ENCODE results near the gene LCE1F.

The LCE1F gene, protein sequence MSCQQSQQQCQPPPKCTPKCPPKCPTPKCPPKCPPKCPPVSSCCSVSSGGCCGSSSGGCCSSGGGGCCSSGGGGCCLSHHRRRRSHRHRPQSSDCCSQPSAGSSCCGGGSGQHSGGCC

DNA sequence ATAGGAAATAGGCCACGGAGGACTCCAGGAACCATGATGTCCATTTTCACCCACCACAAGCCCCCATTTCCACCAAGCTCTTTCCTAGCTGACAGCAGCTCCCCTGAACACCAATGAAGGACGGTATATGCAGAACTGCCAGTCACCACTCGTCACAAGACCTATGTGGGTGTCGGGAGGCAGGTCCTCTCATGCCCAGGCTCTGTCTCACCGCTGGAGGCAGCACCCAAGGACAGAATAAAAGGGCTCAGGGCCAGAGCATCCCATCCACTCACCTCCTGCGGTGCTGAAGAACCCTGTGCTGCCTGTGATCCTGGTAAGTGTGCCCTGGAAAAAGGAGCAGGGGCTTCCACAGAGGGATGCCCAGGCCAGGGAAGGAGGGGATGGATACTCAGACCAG is at the start of gene LCE1F:
Gene LCE1F (plus strand): TSS at position 266 of the 400 bp plus-strand sequence. CDS start 1,232 bp downstream, outside the sequence.
- no peak for DNase-seq (ENCODE audit: low spot score)

DNA sequence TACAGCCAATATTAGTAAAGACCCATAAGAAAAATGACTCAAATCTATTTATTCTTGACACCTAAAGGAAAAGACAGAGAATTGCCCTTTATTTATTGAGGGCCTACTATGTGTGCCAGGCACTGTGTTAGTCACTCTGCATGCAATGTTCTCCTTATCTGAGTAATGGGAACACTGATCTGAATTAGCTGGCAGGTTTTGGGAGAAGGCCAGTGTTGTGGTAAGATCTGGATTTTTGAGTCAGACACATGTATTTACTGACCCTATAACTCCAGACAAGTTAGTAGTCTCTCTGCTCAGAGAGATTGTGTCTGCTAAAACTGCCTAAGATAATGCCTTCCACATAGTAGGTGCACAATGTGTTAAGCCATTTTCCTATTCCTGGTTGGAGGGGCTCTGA is 49.7 kb upstream of the LCE1F start:
- DNase-seq (ENCODE audit: low spot score) = no peak

DNA sequence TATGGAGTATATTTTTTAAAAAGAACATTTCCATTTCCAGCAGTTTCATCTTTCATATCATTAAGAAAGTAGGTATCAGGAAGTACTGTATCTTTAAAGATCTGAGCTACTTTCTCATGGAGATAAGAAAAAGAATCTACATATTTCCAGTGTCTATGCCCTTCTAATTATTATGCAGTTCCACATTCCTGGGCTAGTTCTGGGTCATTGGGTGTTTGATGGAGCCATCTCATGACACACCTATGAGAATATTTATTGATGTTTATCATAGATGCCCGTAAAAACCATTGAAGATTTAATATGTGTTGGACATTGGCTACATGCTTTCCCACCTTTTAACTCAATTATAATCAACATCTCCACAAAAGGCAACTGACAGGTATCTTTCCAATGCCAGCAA is 46.0 kb upstream of the LCE1F start:
- no peak for DNase-seq (ENCODE audit: low spot score)

DNA sequence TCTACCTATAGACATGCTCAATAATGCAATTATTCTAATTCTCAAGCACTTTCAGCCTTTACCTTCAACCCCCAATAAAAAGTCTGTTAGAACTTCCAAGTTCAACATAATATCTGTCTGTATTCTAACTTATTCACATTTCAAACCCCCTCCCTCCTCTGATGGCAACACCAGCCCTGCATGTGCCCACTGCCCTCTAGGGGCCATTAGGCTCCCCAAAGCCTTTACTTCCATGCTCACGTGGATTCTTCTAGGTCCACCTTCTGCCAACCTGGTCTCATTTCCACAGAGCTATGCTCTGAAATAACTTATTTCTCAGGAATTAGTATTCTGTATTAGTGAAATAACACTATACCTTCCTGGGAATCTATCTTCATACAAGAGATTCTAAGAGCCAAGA is 39.3 kb upstream of the LCE1F start:
- no peak for DNase-seq (ENCODE audit: low spot score)

DNA sequence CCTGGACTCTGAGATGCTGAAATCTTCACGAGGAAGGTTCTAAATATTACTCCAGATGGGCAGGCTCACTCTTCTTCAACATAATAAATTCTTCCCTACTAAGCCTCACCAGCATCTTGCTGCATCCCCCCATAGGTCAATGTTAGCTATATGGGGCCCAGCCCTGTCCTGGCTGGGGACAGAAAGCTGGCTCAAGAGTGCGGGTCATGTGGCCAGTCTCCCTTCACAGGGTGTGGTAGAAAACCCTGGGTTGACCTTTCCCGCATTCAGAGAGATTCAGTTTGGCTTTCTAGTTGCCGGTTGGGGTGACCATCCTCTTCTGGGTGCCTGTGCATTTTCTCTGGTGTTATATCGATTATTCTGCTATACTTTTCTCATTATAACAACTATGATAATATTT is 36.9 kb upstream of the LCE1F start:
- DNase-seq (ENCODE audit: low spot score) = no peak

DNA sequence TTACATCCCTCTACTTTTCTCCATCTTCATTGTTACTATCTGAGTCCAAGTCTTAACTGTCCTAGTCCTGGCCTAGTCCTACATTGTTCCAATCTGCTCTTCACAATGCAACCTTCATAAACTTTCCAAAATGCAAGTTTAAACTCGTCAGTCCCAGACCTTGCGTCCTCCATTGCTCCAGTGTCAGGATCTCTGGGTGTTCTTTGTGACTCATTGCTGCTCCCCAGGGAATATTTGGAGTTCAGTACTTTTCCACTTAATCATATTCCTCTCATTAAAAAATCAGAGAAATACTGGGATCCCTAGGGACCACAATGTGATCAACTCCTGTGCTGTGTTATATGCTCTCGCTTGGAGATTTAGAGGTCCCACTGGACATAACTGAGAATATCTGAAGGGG is 35.1 kb upstream of the LCE1F start:
- no peak for DNase-seq (ENCODE audit: low spot score)

DNA sequence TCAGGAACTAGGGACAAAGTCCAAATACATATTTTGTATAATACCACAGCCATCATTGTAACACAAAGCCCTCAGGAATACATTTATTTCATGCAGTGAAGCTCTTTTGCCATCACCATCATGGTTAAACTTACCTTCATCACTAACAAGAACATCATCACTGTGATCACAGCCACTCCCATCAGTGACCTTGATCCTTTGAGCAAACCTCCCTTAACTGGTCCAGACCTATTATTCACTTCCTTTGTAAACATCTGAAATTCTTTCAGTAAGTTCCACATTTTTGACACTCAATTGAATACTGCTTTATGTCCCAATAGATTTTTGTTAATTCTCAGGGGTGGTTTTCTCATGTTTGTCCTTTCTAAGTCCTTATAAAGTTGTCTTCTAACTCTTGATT is 33.3 kb upstream of the LCE1F start:
- DNase-seq (ENCODE audit: low spot score) = no peak

DNA sequence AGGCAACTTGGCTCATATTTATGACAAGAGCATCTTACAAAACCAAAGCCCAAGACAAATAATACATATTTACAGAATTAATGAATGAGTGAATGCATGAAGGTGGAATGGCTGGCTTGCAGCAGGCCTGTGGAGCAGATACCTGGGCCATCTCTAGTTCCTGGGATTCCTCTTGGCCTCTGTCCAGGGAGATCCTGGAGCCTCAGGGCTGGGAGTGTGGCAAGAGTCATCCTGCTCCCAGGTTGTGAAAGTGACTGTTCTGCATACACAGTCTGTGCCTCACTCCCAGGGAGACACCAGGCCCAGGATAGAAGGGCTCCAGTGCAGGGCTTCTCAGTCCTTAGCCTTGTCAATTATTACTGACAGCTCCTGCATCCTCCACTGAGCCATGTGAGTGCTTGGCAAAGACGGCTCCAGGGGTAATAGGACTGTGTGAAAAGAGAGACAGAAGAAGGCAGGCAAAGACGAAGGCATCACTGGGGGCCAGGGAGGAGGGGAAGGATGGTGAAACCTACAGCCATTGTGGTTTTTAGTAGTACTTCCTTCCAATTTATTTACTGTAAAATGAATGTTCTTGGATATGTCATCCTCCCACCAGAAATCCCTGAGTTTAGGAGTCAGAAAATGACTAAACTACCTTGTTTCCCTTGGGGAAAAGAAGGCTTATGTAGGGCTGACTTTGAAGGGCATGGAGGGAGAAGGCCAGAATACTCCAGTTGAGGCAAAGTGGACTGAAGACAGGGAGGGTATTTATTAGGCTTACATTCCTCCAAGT is 31.4 kb upstream of the LCE1F start:
- DNase-seq (ENCODE audit: low spot score) = no peak

DNA sequence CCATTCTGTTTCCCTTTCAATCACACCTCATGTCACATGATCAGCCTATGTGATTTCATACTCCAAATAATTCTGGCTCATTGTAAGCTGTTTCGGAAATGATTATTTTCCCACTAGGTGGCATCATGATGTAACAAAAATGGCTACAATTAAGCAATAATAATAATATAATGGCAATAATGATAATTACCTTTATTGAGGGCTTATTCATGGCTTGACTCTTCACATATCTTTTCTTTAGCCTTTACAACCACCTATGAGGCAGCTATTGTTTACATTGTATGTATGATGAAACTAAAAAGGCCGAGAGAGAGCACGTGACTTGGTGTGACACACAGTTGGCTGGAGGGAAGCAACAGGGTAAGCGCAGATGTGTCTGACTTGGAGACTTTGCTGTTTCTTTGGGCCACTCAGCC is 29.6 kb upstream of the LCE1F start:
- DNase-seq (ENCODE audit: low spot score) = no peak

DNA sequence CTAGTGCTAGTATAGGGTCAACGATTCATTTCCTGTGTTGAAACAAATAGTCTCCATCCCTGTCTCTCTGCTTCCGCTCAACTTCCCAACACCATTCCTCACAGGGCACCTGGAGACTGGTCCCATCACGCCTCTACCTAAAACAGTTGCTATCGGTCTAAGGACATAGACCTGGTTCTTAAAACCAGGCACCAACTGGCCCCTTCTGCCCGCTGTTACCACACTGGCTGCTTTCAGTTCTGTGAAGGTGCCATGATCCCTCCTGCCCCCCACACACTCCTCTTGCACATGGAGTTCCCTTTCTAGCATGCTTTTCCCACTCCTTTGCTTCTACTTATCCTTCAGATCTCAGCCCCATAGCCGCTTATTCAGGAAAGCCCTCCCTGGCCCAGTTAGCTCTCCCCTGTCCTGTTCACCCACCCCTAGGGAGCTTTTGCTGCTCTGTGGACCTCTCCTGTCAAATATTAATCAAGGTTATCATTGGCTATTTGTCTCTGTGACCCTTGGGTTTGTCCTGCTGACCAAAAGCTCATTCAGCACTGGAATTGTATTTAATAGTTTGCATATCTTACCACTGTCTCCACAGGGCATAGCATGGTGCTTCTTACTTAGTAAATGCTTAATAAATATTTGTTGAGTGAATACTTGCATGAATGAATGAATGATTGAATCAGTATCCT is 29.0 kb upstream of the LCE1F start:
- no peak for DNase-seq (ENCODE audit: low spot score)

DNA sequence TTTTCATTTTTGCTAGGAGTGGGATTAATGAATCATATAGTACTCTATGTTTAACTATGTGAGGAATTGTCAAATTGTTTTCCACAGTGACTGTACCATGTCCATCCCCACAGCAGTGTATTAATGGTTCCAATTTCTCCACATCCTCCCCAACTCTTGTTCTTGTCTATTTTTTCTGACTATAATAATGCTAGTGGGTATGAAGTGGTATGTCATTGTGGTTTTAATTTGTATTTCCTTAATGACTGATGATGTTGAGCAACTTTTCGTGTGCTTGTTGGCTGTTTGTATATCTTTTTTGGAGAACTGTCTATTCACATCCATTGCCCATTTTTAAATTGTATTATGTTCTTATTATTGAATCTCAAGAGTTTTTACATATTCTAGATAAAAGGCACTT is 27.1 kb upstream of the LCE1F start:
- DNase-seq (ENCODE audit: low spot score) = no peak

DNA sequence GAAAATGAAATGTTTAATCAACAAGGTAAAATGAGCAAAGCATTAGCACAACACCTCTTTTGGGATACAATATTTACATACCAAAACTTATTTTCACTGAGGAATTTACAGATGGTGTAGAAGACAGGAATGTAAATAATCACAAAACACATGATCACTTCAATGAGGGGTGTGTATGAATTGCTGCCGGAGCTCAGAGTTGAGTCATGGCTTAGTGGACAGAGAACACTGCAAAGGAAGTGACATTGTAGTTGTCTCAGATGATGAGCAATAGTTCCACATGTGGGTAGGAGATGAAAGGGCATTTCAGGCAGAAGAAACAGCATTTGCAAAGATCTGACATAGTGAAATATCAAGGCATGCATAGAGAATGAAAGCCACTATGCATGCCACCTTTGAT is 22.7 kb upstream of the LCE1F start:
- DNase-seq (ENCODE audit: low spot score) = peak; percentile 64

DNA sequence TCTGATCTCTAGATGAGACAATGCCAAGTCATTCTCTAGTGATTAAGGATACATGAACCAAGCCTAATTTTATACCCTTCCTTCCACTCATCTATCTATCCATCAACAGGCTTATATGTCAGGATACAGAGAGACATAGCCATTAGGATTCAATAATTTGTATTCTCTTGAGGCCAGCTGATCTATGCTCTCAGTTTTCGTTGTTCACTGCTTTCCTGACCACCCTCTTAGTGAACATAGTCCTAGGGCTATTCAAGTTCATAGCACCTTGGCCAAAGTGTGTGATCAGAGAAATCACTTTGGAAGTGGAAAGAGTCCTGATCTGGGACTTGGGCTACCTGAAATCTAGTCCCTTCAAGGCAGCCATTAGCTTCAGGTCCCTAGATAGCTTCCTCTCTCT is 21.4 kb upstream of the LCE1F start:
- no peak for DNase-seq (ENCODE audit: low spot score)

DNA sequence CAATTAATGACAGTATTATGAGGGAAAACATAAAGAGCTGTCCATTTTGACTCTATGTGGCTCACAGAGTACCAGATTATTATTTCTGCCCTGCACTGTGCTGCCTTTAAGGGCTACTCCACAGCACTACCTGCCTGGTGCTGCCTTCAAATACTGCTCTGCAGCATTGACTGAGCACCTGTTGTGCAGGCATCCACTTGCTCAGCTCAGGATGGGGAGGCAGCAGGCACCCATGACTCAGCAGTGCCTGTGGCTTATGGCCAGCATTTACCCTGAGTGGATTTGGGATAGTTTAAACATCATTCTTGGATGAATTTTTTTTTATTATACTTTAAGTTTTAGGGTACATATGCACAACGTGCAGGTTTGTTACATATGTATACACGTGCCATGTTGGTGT is 18.1 kb upstream of the LCE1F start:
- no peak for DNase-seq (ENCODE audit: low spot score)

DNA sequence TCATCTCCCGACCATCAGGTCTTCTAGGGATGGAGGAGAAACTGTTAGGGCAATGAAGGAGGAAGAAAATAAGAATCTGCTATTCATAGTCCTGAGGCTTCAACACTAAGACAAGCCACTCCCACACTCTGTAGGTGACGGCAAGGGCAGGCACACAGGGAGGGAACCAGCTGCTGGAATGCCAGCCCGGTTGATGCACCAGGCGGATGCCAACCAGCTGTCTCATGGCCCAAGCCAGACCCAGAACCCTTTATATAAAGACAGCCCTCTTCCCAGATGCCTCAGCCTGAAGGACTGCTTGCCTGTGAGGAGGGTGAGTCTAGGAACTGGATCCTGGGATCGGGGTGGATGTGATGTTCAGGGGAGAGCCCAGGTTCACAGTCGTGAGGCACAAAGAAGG is 17.2 kb upstream of the LCE1F start, which contains the start of gene KPRP:
Gene KPRP (plus strand): TSS at position 279 of the 400 bp plus-strand sequence. CDS start 1,564 bp downstream, outside the sequence.
- DNase-seq (ENCODE audit: low spot score) = no peak

DNA sequence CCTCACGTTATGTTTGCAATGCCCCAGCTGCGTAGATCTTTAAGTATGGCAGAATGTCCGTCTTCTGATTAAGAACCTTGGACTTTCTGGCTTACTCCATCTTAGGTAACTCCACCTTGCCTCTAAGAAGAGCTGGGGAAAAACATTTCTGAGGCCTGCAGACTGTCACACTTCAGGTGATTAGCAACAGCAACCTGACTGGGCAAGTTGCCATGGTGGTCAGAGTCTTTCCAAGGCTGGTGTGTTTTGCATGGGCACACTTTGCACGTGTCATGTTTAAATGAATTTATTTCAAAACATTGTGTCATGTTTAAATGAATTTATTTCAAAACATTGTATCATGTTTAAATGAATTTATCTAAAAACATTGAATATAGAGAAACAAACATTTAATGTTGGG is 16.3 kb upstream of the LCE1F start:
- no peak for DNase-seq (ENCODE audit: low spot score)

DNA sequence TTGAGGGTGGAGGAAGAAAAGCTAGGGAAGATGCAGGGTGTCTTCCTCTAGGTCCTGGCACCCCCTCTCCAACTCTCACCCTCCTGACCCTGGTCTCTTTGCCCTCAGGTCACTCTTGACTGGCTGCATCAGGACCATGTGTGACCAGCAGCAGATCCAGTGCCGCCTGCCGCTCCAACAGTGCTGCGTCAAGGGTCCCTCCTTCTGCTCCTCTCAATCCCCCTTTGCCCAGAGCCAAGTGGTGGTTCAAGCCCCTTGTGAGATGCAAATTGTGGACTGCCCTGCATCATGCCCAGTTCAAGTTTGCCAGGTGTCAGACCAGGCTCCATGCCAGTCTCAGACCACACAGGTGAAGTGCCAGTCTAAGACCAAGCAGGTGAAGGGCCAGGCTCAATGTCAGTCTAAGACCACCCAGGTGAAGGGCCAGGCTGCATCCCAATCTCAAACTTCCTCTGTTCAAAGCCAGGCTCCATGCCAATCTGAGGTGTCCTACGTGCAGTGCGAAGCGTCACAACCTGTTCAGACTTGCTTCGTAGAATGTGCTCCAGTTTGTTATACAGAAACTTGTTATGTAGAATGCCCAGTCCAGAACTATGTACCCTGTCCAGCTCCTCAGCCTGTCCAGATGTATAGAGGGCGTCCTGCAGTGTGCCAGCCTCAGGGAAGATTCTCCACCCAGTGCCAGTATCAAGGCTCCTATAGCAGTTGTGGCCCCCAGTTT is 15.3 kb upstream of the LCE1F start:
- DNase-seq (ENCODE audit: low spot score) = no peak

DNA sequence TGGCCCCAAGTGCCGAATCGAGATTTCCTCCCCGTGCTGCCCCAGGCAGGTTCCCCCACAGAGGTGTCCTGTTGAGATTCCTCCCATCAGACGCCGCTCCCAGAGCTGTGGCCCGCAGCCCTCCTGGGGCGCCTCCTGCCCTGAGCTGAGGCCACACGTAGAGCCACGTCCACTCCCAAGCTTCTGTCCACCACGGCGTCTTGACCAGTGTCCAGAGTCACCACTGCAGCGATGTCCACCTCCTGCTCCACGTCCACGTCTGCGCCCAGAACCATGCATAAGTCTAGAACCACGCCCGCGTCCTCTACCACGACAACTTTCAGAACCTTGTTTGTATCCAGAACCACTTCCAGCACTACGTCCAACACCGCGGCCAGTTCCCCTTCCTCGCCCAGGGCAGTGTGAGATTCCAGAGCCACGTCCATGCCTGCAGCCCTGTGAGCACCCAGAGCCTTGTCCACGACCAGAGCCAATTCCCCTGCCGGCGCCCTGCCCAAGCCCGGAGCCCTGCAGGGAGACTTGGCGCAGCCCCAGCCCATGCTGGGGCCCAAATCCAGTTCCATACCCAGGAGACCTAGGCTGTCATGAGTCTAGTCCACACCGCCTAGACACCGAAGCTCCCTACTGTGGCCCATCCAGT is 14.3 kb upstream of the LCE1F start:
- no peak for DNase-seq (ENCODE audit: low spot score)

DNA sequence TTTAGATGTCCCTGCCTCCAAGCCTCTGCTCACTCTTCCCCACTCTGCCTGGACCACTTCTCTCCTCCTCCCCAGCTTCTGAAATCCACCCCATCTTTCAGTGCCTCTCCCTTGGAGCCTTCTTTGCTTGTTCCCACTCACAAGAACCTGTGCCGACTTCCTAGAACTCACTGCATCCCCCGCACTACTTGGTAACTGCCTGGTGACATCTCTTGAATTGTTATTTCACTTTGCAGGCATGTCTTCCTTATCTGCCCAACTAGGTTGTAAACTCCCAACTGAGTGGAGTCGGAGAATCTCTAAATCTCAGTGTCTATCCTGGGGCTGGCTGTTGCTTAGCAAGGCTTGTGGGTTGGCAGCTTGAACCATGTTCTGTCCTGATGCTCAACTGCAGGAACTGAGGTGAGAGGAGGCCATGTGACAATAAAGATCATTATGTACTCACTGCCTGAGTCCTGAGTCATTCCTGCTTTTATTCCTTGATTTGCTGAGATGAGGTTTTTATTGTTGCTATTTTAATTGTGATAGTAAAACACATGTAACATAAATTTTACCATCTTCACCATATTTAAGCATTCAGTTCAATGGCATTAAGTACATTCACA is 13.2 kb upstream of the LCE1F start:
- DNase-seq (ENCODE audit: low spot score) = no peak

DNA sequence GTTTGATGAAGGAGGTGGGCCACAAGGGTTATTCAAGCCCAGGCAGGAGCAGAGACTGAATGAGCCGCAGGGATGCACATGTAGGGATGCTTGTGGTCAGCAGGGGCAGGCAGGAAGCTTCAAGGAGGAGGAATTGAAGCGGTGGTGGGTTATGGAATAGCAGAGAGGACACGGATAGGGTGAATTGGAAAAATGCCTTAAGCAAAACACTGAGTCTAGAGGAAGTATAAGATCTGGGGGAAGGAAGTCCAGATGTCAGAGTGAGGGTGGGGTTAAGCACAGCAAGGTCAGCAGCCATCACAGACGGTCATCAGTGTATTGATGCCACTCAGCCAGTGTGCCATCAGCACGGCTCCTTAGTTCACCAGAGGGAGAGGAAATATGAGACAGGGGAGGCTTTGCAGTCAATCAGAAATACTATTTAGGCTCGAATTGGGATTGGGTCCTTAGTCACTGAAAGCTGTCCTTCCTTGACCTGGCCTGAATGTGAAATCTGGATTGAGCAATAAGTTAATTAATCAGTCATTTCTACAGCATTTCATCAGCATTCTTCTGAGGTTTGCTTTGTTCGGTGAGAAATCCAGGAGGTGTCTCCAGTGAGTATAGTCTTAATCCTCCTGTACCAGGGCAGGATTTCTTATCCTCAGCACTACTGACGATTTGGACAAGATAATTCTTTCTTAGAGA is 6.0 kb upstream of the LCE1F start:
- no peak for DNase-seq (ENCODE audit: low spot score)

DNA sequence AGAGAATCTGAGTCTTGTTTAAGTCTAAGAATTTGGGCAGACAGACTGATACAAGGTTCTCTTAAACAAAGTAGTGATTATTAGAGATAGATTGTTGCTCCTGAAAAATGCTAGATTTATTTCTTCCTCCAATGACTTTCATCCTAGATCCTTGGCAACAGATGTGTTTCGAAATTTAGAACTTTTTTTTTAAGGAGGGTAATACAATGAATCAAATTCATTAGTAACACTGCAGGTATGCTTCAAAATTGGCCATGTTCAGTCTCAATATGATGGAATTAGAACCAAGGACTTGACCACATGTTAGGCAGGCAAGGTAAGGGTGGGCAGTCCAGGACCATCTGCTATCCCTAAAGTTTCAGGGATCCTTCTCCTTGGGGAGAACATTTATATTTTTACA is 4.5 kb upstream of the LCE1F start:
- no peak for DNase-seq (ENCODE audit: low spot score)
